HCT116 (cell line): ENCODE results near the gene OTUD7B. TPM values are rescaled to one million over a fixed set of nuclear protein-coding genes. Genes with fewer than 3 reads are reported as not detected.

Experiments
- ATAC-seq: fragments of 200-7000 bp; cut with Tn5 transposase; 2 replicates; pipeline ENCODE4 v1.9.1; 2020; ENCODE audit warnings: mild to moderate bottlenecking, moderate library complexity
- BruUV-seq: library from RNA; stranded (reverse); fragments of 400-500 nt; replicated peaks from 2 replicates; lab custom pipeline; 2021; lab: Mats Ljungman, UMichigan
- CTCF ChIA-PET: fragments of 300-600 bp; sonication (Branson Sonifier 250); formaldehyde crosslinking; loops from one replicate; lab custom pipeline; 2021; ENCODE audit warnings: antibody characterized with exemption; lab: Charles Lee
- POLR2A ChIA-PET: fragments of 300-600, 350-600 bp; sonication (Branson Sonifier 250); formaldehyde crosslinking; loops from one replicate; lab custom pipeline; 2021; ENCODE audit warnings: antibody characterized with exemption; lab: Charles Lee
- RAD21 ChIA-PET, 2 experiments: fragments of 300-600 bp; sonication (Branson Sonifier 250); formaldehyde crosslinking; loops; one replicate each; lab custom pipeline; 2023; ENCODE audit warnings: low total read pairs in 2 of 2; ENCODE audit not compliant: uncharacterized antibody in 2 of 2, unreplicated experiment in 2 of 2, low non-redundant PET in 1 of 2; lab: Charles Lee
- DNase-seq: peaks from one replicate; pipeline ENCODE4 v3.0.0-alpha.2; 2010; ENCODE audit warnings: low read depth, low spot score
- H2AFZ ChIP-seq: fragments of 200-600 bp; shearing (Covaris generic), sonication (generic); 2 replicates; pipeline ENCODE4 v1.6.1; 2017; ENCODE audit warnings: low read depth, mixed run types, mixed read lengths, antibody characterized with exemption, low read length; ENCODE audit not compliant: poor library complexity, severe bottlenecking
- H3K27ac ChIP-seq: 2 replicates; pipeline ENCODE4 v1.5.1; 2012; ENCODE audit warnings: low read depth, low read length
- H3K27me3 ChIP-seq: fragments of 200-600 bp; sonication (generic); 2 replicates; pipeline ENCODE4 v1.6.1; 2016; ENCODE audit warnings: mixed run types, low read length, mixed read lengths; ENCODE audit not compliant: insufficient read depth
- H3K36me3 ChIP-seq, 2 experiments: fragments of 200-500 bp in 1 of 2; fragments of 200-600 bp in 1 of 2; sonication (Bioruptor generic) in 1 of 2; sonication (generic) in 1 of 2; 2 replicates each; pipeline versions ENCODE4 v1.5.1 to v1.6.1; 2014 to 2016; ENCODE audit warnings: low read length in 2 of 2, inconsistent platforms in 1 of 2, mixed read lengths in 1 of 2, mixed run types in 1 of 2; ENCODE audit not compliant: insufficient read depth in 2 of 2, control insufficient read depth in 1 of 2
- H3K4me1 ChIP-seq, 2 experiments: fragments of 200-600 bp in 1 of 2; sonication (generic) in 1 of 2; 2 replicates each; pipeline versions ENCODE4 v1.5.1 to v1.6.1; 2012 to 2017; ENCODE audit warnings: low read length in 2 of 2, inconsistent platforms in 1 of 2, mild to moderate bottlenecking in 1 of 2, mixed read lengths in 1 of 2, mixed run types in 1 of 2, moderate library complexity in 1 of 2; ENCODE audit not compliant: insufficient read depth in 2 of 2, control insufficient read depth in 1 of 2
- H3K4me2 ChIP-seq: fragments of 200-600 bp; sonication (generic); 2 replicates; pipeline ENCODE4 v1.6.1; 2017; ENCODE audit warnings: mixed run types, low read length, mixed read lengths
- H3K4me3 ChIP-seq, 2 experiments: fragments of 200-600 bp in 1 of 2; sonication (generic) in 1 of 2; replicated peaks in 1 of 2; 2 replicates each; pipeline ENCODE4 v1.5.1; 2011 to 2016; ENCODE audit warnings: low read length in 2 of 2, control low read depth in 1 of 2, low read depth in 1 of 2, mild to moderate bottlenecking in 1 of 2, mixed read lengths in 1 of 2, mixed run types in 1 of 2
- H3K79me2 ChIP-seq: fragments of 200-600 bp; sonication (generic); 2 replicates; pipeline ENCODE4 v1.6.1; 2017; ENCODE audit warnings: mild to moderate bottlenecking, mixed run types, low read length, moderate library complexity, mixed read lengths; ENCODE audit not compliant: insufficient read depth
- H3K9ac ChIP-seq: fragments of 200-600 bp; sonication (generic); 2 replicates; pipeline ENCODE4 v1.6.1; 2016; ENCODE audit warnings: low read length, mixed read lengths
- H3K9me2 ChIP-seq: fragments of 200-600 bp; sonication (generic), shearing (Covaris generic); 2 replicates; pipeline ENCODE4 v1.6.1; 2017; ENCODE audit warnings: mixed run types, mild to moderate bottlenecking, moderate library complexity; ENCODE audit not compliant: insufficient read depth
- H3K9me3 ChIP-seq, 2 experiments: fragments of 200-500 bp in 1 of 2; fragments of 200-600 bp in 1 of 2; sonication (Bioruptor generic) in 1 of 2; sonication (generic) in 1 of 2; 2 replicates each; pipeline ENCODE4 v1.6.1; 2014 to 2017; ENCODE audit warnings: low read length in 2 of 2, mixed read lengths in 2 of 2, inconsistent platforms in 1 of 2, low read depth in 1 of 2, mild to moderate bottlenecking in 1 of 2, mixed run types in 1 of 2, moderate library complexity in 1 of 2; ENCODE audit not compliant: control insufficient read depth in 1 of 2, insufficient read depth in 1 of 2
- H4K20me1 ChIP-seq: fragments of 200-600 bp; sonication (generic), shearing (Covaris generic); 2 replicates; pipeline ENCODE4 v1.6.1; 2017; ENCODE audit warnings: mixed run types, mild to moderate bottlenecking, moderate library complexity; ENCODE audit not compliant: insufficient read depth
- CBX3 ChIP-seq: IDR thresholded peaks from 2 replicates; pipeline ENCODE4 v1.6.1; 2012; ENCODE audit warnings: low read depth
- CEBPB ChIP-seq: IDR thresholded peaks from 2 replicates; pipeline ENCODE4 v1.6.1; 2012; ENCODE audit warnings: low read depth
- EGR1 ChIP-seq: IDR thresholded peaks from 2 replicates; pipeline ENCODE4 v1.6.1; 2012; ENCODE audit warnings: low read depth
- ELF1 ChIP-seq: IDR thresholded peaks from 2 replicates; pipeline ENCODE4 v1.6.1; 2012; ENCODE audit warnings: low read depth, borderline replicate concordance
- EZH2 ChIP-seq: fragments of 200-600 bp; sonication (generic); IDR thresholded peaks from 2 replicates; pipeline ENCODE4 v1.6.1; 2017; ENCODE audit warnings: antibody characterized with exemption, mixed run types
- EZH2phosphoT487 ChIP-seq: fragments of 200-600 bp; IDR thresholded peaks from 2 replicates; pipeline ENCODE4 v1.6.1; 2018; ENCODE audit warnings: antibody characterized with exemption, borderline replicate concordance
- FOSL1 ChIP-seq: IDR thresholded peaks from 2 replicates; pipeline ENCODE4 v1.6.1; 2012; ENCODE audit warnings: low read depth
- JUND ChIP-seq: IDR thresholded peaks from 2 replicates; pipeline ENCODE4 v1.6.1; 2012
- MAX ChIP-seq: IDR thresholded peaks from 2 replicates; pipeline ENCODE4 v1.6.1; 2012
- POLR2AphosphoS5 ChIP-seq: IDR thresholded peaks from 2 replicates; pipeline ENCODE4 v1.6.1; 2011; ENCODE audit warnings: mild to moderate bottlenecking, low read depth, low read length, moderate library complexity
- RAD21 ChIP-seq: IDR thresholded peaks from 2 replicates; pipeline ENCODE4 v1.6.1; 2012; ENCODE audit warnings: low read depth, mild to moderate bottlenecking
- SIN3A ChIP-seq: IDR thresholded peaks from 2 replicates; pipeline ENCODE4 v1.6.1; 2012; ENCODE audit warnings: low read depth
- SP1 ChIP-seq: IDR thresholded peaks from 2 replicates; pipeline ENCODE4 v1.6.1; 2012; ENCODE audit warnings: low read depth
- SRF ChIP-seq: IDR thresholded peaks from 2 replicates; pipeline ENCODE4 v1.6.1; 2012; ENCODE audit warnings: low read depth
- TCF7L2 ChIP-seq: IDR thresholded peaks from 2 replicates; pipeline ENCODE4 v1.7.0; 2011; ENCODE audit warnings: borderline replicate concordance, inconsistent platforms; ENCODE audit not compliant: insufficient read depth, insufficient read length; ENCODE audit errors: extremely low read depth
- YY1 ChIP-seq: IDR thresholded peaks from 2 replicates; pipeline ENCODE4 v1.6.1; 2011; ENCODE audit warnings: low read length, low read depth, moderate library complexity, mild to moderate bottlenecking; ENCODE audit not compliant: insufficient replicate concordance; ENCODE audit errors: extremely low read depth
- ZBTB33 ChIP-seq: IDR thresholded peaks from 2 replicates; pipeline ENCODE4 v1.6.1; 2011; ENCODE audit warnings: mild to moderate bottlenecking, low read length, moderate library complexity; ENCODE audit not compliant: insufficient replicate concordance; ENCODE audit errors: extremely low read depth
- ZFX ChIP-seq: fragments of 450-650 bp; IDR thresholded peaks from 2 replicates; pipeline ENCODE4 v1.6.1; 2017
- ZNF274 ChIP-seq: fragments of 200-500 bp; sonication (Bioruptor generic); IDR thresholded peaks from 2 replicates; pipeline ENCODE4 v1.6.1; 2014; ENCODE audit warnings: mild to moderate bottlenecking, low read depth, low read length, inconsistent platforms
- intact Hi-C: fragments of 100-400 bp; cut with micrococcal nuclease; formaldehyde crosslinking; loops from 2 replicates; pipeline ENCODE4 v1.10.0; 2022
- total RNA-seq: library from RNA; stranded (reverse); gene quantifications from one replicate; pipeline ENCODE4 v1.2.1, GENCODE V29; 2021; ENCODE audit not compliant: unreplicated experiment

OTUD7B gene
- total RNA-seq, 1 experiment from 2014 or later: 23.7 TPM

GRCh38 chr1:150017206-150017750, 6.8 kb upstream of the OTUD7B start:
- TF ChIP-seq MAX (no peak), JUND (no peak), CBX3 (peak; percentile 51; the same call in 1 of the 2 replicates)
- intact Hi-C loops: no loop called here
- no peak for DNase-seq
- no peaks in the 10 kb centered on the region for H3K9me3 ChIP-seq
- BruUV-seq: no TSS peak
- H2AFZ ChIP-seq: no peak overlapping the region
- CTCF ChIA-PET: no interaction called here
- H3K79me2 ChIP-seq: no peaks in the 10 kb centered on the region
- POLR2A ChIA-PET: no interaction called here
- peaks cover 19 to 34% of the 10 kb centered on the region in 2 experiments for H3K4me1 ChIP-seq
- H3K9me2 ChIP-seq: no peaks in the 10 kb centered on the region
- H3K9ac ChIP-seq: no peak overlapping the region
- H3K4me2 ChIP-seq: peak overlapping the region; percentile 38
- no peak overlapping the region for H3K27ac ChIP-seq
- ATAC-seq: peak; percentile 79
- H4K20me1 ChIP-seq: no peaks in the 10 kb centered on the region
- no peaks in the 10 kb centered on the region for H3K36me3 ChIP-seq
- no peak overlapping the region for H3K4me3 ChIP-seq
- RAD21 ChIA-PET: no interaction called here
- no peaks in the 10 kb centered on the region for H3K27me3 ChIP-seq

GRCh38 chr1:150015651-150016131, 5.2 kb upstream of the OTUD7B start:
- Histone ChIP-seq H3K27me3 (no peaks in the 10 kb centered on the region), H3K79me2 (no peaks in the 10 kb centered on the region), H2AFZ (no peak overlapping the region), H3K4me2 (no peak overlapping the region), H3K4me3 (no peak overlapping the region), H3K4me1 (peaks cover 10 to 29% of the 10 kb centered on the region in 2 experiments), H3K36me3 (no peaks in the 10 kb centered on the region), H3K27ac (no peak overlapping the region), H3K9me3 (no peaks in the 10 kb centered on the region), H4K20me1 (no peaks in the 10 kb centered on the region), H3K9ac (no peak overlapping the region), H3K9me2 (no peaks in the 10 kb centered on the region)
- TF ChIP-seq YY1: no peak
- no peak for TF ChIP-seq EGR1
- no peak for TF ChIP-seq ELF1
- TF ChIP-seq SRF: no peak
- no peak for TF ChIP-seq RAD21
- no peak for TF ChIP-seq SP1
- no peak for TF ChIP-seq TCF7L2
- no peak for TF ChIP-seq EZH2phosphoT487
- TF ChIP-seq CBX3: no peak
- TF ChIP-seq ZNF274: no peak
- TF ChIP-seq CEBPB: no peak
- no peak for TF ChIP-seq ZFX
- TF ChIP-seq ZBTB33: no peak
- TF ChIP-seq SIN3A: no peak
- TF ChIP-seq JUND: no peak
- no peak for TF ChIP-seq FOSL1
- TF ChIP-seq EZH2: no peak
- no peak for TF ChIP-seq POLR2AphosphoS5
- BruUV-seq: no TSS peak
- RAD21 ChIA-PET: no interaction called here
- DNase-seq (no peak), ATAC-seq (no peak)
- CTCF ChIA-PET: no interaction called here
- POLR2A ChIA-PET: no interaction called here
- intact Hi-C loops: no loop called here
